ENCODE measurements around the gene RAB27B.
"Not testable (repeated sequence)": the region's sequence is repeated elsewhere in the genome, so short reads cannot be mapped to it uniquely, and the experiment has no call there.

Gene RAB27B

DNA sequence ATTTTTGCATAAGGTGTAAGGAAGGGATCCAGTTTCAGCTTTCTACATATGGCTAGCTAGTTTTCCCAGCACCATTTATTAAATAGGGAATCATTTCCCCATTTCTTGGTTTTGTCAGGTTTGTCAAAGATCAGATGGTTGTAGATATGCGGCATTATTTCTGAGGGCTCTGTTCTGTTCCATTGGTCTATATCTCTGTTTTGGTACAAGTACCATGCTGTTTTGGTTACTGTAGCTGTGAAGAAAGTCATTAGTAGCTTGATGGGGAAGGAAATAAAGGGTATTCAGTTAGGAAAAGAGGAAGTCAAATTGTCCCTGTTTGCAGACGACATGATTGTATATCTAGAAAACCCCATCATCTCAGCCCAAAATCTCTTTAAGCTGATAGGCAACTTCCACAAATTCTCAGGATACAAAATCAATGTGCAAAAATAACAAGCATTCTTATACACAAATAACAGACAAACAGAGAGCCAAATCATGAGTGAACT, 7.4 kb upstream of the RAB27B start:
- DNase-seq, result not testable (repeated sequence)

DNA sequence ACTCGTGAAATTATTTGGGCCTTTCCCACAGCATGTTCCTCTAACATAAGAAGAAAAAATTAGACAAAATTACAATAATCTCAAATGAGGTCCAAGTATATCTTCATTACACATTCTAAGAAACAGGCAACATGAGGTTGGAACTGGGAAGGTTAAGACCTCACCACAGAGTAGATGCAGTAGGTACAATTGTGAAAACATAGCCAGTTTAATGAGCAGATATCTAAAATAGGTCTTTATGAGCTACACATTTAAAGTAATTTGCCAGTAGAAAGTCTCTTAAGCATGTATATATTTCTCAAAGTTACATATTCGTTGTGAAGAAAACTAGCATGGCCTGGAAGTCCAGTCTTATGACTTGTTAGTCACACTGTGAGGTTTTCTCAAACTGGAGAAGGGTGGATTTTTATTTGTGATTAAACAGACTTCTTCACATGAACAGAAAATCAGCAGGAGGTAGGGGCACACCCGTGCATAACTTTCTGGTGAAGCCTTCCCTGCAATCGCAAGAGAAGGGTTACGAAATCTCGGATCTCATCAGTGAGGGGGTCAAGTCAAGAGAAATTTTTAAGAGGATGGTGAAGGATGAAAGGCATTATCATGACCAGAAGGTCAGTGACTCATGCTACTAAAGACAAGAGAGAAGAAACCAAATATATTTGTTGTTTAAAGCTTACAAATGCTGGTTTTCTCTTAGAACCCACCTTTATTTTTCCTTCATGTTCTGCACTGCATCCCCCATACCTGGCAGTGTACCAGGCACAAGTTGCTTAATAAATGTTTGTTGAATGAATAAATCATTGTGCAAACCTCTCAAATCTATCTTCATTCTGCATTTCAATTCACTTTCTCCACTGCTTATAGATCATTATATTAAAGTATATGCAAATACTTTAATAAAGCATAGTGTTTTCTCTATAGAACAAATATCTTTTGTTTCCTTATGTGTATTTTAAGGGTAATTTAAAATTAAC, 5.1 kb upstream of the RAB27B start:
- no peak for DNase-seq

DNA sequence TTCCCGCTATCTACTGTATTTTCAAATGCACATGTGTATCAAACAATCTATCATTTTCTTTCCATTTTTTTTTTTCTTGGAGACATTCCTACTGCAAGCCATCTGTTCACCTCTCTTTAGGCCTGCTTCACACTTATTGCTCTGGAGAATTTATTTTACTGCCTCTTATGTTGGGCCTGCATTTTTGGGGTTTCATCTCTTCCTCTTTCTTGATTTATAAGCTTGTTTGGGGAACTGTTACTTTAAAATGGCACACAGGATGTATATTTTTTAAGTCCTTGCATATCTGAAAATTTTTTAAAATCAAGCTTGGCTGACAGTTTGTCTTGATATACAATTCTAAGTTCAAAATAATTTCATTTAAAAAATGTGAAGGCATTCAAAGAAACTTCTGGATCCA, 3.5 kb upstream of the RAB27B start:
- no peak for DNase-seq

DNA sequence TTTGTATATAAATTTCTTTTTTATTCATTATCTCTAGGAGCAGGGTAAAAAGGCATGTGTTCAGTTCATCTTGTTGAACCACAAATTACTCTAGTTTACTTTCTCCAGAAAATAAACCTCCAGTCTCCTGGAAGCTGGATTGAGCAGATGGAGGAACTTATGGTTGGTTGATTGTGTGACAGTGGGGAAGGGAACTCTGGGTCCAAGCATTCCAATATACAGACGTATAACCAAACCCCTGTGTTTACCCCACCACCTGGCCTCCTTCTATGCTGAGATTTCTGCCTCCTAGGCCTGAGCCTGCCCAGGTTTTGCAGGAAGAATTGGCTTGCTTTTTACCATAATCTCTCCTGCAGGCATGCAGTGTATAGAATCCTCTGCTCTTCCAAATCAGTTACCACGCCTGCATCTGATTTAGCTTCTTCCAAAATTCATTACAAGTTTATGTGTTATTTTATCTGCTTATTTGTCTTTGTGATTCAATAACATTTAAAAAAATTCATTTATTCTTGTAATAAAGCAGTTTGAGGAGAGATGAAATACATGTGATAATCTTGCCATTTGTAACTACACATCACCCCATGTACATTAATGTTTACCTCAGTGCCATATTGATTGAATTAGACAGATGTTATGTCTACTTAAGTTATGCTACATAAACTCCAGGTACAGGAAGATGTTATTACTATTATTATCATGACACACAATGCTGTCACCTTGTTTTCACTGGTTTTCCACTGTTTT, 2.5 kb upstream of the RAB27B start:
- DNase-seq, result no peak

DNA sequence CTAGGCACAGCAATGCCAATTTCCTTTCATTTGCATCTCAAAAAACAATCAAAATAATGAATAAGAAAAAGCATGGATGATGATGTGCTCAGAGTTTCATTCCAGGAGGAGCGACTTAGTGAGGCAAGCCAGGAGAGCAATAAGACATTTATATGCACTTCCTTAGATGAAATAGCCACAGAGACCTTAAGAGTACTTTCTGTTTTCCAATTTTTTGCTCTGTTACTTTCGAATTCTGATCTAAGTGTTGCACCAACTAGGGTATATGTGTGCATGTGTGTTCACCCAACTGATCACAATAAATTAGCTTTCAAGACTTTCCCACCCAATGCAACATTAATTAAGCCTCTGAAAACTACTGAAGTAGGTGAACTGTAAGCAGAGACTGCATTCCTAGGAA, 709 bp downstream of the RAB27B start:
- no peak for DNase-seq

DNA sequence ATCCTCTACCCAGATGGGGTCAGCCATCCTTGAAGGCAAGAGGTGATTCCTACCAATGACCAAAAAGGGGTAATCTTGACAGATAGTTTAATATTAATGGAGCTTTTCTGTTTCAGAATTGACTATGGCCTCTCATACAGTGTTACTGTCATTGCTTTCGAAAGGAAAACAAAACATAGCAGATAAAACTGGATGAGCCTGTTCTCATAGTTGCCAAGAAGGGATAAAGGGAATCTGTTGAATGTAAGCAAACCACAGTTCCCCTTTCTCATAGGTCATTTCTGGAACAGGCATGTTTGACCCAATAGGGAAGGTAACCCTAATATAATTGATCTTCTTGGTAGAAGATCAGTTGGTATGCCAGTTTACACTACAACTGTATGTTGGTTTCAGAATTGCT, 1.6 kb downstream of the RAB27B start:
- DNase-seq, result no peak

DNA sequence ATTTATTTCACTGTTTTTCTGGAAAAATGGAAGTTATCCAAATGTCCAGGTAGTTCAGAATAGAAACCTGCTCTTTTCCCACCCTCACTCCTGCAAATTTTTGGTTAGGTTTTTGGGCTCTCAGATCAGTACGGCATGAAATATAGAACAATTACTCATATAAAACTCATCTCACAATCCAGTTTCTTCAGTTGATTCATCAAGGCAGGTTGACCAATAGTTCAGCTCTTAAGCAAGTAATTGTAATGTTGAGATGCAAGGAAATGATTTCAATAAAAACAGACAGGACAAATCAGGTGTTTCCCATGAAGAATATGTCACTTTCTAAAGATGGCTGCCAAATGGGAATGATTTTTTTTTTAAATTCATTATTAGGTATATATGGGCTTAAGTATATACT, 2.0 kb downstream of the RAB27B start:
- DNase-seq, result no peak

DNA sequence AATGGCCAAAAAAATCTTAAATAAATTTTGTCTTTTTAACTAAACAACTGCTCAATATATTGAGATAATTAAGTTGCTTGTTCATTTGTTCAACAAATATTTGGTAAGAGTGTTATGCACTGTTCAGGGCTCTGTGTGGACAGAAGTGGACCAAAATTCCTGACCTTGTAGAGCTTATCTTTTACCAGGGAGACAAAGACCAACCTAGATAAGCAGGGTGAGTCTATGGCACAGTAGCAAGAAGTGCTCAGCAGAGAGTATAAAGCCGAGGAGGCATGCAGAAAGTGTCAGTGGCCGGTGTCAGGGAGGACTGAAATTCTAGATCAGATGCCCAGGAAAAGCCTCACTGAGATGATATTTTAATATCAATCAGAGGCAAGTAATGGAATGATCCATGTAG, 2.6 kb downstream of the RAB27B start:
- no peak for DNase-seq

DNA sequence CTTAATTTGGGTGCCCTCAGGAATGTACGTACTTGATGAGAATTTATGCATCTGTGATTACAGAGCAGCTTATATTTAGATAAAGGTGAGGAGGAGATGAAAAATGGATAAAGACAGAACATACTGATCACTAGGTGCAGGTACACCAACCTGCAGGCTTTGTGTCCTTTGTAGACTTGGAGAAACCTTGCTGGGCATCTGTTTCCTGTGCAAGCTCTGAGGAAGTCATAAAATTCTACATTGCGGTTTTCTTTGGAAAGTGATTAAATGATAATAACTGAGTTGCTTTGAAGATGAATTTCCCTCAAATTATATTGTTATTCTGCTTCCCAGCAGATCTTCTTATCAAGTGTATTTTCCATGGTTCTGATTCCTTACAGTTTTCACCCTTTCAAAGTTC, 7.7 kb downstream of the RAB27B start:
- no peak for DNase-seq

DNA sequence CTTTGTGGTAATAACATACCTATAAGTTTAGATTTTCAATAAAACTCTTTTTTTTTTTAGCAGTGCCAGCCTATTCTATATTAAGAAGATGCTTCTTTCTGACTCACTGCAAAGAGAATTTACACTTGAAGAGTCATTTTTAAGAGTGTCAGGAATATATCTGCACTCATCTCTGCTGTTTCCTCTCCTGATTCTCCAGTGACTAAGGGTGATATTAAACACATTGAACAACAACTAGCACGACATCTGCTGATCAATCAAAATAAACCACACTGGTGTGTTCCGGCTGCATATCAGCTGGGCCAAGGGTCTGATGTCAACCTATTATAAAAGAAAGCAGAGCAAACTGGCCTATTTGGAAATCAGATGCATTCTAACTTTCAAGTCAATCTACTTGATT, 15.0 kb downstream of the RAB27B start:
- DNase-seq, result no peak

DNA sequence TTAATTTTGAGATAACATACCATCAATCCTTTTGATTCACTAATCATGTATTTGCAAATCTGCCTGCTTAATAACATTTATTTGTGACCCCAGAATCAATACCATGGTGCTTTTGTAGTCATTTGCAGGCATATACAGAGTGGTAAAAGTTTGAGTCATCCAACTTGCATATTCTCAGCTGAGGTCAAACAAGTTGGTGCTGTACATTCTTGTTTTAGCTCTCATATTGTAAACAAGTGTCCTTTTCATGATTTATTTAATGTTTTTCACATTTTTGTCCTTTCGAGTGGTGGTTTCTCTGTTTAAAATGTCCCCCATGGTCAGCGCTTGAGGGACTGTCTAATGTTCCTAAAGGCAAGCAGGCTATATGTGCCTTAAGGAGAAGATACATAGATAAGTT, 17.5 kb downstream of the RAB27B start:
- no peak for DNase-seq

DNA sequence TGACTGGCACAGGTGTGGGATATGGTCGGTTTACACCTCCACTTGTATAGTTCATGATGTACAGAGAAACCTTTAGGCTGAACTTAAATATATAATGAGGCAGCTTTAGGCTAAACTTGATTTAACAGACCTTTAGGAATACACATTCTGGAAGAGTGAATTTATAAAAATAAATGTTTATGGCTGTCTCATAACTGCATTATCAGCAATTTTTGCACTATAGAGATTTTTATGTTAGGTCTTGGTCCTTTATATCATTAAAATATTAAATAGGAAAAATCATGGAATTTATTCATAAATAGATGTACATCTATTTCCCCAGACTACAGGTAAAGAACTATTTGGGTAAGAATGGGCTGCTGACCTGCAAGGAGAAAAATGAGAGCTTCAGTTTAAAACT, 19.8 kb downstream of the RAB27B start:
- DNase-seq, result no peak

DNA sequence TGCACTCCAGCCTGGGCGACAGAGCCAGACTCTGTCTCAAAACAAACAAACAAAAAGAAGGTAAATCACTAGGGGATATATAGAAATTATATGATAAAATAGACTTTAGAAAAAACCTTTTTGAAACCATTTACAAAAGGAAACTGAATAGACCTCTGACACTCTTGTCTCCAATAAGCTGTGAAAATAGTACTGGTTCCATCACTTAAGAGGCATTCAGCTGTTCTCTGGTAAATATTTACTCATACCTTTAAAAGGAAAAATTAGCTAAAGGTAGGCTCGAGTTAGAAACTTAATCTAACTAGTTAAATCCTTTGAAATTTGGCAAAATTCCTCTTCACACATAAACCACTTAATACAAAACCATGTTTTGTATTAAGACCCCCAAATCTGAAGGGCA, 21.4 kb downstream of the RAB27B start:
- DNase-seq, result no peak

DNA sequence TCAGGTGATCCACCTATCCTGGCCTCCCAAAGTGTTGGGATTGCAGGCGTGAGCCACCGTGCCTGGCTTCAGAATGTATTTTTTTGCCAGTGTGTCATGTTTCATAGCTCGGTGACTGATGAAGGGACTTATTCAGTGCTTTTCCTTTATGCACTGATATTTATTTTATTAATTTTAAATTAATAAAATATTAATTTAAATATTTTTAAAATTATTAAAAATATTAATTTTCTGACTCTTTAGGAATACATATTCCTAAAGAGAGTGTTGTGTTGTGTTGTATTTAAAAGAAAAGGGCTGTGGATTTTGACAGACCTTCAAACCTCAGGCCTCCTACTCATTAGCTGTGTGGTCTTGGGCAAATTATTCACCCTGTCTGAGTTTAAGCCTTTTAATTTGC, 22.3 kb downstream of the RAB27B start:
- DNase-seq, result no peak

DNA sequence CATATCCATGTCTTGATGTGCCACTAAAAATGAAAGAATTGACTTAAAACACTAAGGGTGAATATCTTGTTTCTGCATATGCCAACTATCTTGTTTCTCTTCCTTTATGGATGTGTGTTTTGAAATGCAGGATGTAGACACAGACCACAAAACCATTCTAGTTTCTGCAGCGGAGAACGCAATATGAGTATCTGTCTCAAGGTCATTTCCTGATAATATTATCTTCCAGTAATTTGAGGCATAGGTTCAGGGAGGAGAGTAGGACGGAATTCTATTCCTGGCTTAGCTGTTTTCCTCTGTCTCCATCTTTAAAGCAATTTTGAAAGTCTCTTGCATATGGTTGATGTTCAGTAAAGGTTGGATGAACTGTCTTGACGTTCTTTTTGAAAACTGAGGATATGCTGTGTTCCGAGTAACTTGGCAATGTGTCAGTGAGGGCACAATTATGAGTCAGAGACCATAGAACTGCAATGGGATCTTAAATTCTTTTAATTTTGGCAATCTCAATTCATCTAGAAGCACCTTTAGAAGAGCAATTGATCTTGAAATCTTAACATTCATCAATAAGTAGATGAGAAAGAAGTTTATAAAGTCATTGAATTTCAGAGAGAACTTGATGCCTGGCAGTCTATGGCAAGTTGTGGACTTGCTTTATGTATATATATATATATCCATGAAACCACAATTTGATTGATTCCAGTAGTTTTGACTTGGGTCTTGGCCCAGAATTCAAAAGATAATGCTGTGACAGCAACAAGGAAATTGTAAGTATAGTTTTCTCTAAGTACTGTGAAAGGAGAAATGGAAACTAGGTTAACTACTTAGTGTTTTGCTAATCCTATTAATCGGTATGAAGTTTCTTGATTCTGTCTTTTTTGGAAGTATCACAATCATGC, 24.8 kb downstream of the RAB27B start:
- DNase-seq, result no peak

DNA sequence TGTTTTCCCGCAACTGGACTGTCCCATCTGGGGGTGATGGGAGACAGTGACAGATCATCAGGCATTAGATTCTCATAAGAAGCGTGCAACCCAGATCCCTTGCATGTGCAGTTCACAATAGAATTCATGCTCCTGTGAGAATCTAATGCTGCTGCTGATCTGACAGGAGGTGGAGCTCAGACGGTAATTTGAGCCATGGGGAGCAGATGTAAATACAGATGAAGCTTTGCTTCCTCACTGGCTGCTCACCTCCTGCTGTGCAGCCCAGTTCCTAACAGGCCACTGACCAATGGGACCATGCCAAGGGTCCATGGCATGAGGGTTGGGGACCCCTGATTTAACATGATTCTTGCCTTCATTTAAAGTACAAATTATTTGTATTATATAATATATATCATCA, 26.8 kb downstream of the RAB27B start:
- not testable (repeated sequence) for DNase-seq

DNA sequence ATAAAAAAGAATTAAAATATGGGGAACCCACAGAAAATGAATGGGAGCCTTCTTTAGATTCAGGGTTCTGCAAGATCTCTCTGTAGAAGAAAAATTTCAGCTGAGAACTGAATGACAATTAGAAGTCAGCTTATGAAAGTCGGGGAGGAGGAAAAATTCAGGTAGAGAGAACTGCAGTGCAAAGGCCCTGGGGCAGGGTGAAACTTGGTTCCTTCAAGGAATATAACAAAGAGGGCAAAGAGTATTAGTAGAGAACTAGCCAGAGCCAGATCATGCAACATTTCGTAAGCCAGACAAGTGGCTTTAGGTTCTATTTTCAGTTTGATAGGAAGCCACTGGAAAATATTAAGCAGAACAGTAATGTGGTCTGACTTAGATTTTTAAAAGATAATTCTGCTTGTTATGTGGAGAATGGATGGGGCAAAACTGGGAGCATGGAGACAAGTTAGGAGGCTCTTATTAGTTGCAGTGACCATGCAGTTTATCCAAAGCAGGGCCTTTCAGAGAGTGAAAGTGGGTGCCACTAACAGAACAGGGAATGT, 27.9 kb downstream of the RAB27B start:
- DNase-seq, result no peak

DNA sequence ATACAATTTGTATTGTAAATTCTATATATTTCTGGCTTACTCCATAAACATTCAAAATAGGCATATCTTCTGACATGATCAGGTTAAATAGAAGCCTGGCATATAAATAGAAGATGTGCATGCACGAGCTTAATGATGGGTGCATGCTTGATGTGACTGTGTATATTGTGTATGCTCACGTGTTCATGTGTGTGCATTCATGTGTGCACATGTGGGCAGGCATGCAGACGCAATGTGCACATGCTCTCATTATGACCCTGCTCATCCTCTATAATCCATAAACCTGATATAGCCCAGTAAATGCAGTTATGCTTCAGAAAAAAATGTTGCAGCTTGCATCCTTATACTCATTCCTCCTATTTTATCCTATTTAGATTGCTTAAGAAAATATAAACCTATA, 29.2 kb downstream of the RAB27B start:
- DNase-seq, result no peak

DNA sequence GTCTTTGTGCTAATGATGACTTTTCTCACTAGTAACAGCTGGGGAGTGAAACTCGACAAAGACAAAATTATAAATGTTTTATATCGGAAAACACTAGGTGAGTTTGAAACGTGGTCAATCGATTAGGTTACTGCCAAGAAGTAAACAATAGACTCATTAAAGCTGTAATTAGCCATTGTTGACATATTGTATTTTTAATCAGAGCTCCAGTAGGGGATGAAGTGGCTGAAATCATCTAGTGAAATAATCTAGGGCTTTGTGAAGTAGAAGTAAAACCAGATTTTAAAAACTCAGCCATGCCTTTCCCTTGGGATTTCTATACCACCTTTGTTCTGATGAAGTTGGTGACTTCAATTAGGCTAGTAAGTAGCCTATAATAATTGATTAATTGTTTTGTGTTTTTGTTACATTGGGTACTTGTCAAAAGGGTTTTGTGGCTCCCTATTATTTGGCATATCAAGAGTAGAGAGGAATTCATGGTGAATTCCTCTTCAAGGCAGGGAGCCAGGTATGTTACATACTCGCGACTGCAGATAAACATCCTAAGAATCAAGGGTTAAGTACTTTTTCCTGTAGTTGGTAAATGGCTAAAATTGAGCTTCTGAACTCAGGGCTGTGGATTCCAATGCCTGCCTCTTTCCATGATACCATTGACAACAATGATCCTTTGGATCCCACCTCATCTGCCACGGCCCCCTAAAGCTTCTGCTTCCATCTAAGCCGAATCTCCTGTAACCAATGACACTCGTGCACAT, 31.6 kb downstream of the RAB27B start:
- DNase-seq, result no peak

DNA sequence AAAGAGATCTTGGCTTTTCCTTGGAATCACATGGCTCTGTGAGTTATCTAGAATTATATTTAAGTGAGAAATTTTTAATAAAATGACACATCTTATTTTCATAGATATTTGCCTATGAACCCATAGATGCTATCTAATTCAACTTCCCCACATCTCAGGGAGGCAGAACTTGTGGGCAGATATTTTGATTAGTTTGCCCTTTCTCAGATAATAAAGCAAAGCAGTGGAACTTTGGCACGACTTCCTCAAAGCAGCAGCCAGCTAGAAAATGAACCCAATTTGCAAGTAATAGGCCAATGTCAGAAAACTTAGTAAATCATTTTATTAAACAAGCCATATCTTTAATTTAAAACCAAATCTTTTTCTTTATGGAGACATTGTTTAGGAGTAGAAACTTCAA, 32.7 kb downstream of the RAB27B start:
- no peak for DNase-seq

DNA sequence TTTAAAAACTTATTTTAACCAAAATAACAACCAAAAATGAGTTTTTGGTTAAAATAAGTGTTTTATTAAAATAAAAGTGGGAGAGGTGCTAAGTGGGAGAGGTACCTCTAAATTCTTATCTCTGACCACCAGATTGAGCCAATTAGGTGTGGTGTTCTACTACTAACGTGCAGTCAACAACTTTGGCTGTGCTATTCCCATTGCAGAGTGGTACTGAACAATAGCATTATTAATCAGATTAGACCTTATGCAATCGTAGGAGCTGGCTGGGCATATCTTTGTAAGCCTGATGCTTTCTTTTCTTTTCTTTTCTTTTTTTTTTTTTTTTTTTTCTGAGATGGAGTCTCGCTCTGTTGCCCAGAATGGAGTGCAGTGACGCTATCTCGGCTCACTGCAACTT, 38.9 kb downstream of the RAB27B start:
- no peak for DNase-seq

DNA sequence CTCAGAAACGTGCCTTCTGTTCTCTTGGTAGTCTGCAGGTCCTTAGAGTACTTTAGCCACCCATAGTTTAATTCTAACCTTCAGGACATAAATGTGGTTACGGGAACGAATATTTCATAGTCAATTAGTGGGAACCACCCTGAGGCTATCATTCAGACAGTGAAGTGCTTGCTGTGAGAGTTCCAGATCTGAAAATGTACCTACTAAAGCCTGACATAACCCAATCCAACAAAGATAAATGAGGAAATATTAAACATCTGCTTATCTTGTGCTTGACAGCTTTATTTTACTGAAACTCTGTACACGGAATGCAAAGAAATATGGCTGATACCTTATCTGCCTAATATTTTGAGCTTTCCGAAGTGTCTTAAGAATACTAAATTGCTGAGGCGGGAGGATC, 43.0 kb downstream of the RAB27B start:
- no peak for DNase-seq

All from amniotic stem cell (primary cell).